ENCODE measurements around the gene B3GNT3. TPM values are rescaled to one million over a fixed set of nuclear protein-coding genes. Genes with fewer than 3 reads are reported as not detected.
A peak's percentile ranks its signal among the peaks of the same experiment; 100 is the strongest.

The B3GNT3 gene
- polyA plus RNA-seq, 1 experiment: not detected

DNA sequence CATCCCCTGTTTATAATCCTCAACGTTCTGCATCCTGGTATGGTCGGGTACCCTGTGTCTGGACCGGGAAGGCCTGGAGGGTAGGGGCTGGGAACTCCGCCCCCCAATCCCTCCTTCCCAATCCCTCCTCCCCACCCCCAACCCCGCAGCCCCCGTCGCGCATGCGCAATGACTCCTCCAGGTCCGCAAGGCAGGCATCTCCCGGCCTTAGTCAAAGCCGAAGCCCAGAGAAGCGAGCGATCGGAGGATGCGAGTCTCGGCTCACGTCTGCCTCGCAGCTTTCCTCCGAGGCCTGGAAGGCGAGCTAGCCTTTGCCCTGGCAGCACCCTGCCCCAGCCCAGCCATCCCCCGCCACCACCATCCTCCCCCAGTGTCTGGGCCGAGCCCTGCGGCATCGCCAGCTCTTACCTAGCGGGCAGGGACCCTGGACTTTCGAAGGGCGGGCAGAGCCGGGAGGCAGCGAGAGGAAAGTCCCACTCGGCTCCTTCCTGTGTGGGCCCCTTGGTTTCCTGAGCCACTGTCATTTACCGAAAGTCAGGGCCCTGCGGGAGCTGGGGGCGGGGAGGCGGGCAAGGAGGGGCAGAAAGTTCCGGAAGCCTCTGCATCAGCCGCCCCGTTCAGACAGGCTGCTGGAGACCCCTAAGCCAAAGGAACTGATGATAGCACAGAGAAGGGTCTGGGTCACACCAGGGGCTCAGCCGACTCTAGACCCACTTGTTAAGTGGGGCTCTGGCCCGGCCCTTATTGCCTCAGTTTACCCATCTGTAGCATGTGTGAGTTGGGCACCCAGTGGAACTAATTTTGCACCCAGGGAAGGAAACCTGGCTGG, 52.8 kb downstream of the B3GNT3 start, which contains the start of gene JAK3:
Gene JAK3 (minus strand): TSS at position 445 of the 829 bp plus-strand sequence. CDS start 3,565 bp downstream, outside the sequence.
- TF ChIP-seq, protein P1, sequence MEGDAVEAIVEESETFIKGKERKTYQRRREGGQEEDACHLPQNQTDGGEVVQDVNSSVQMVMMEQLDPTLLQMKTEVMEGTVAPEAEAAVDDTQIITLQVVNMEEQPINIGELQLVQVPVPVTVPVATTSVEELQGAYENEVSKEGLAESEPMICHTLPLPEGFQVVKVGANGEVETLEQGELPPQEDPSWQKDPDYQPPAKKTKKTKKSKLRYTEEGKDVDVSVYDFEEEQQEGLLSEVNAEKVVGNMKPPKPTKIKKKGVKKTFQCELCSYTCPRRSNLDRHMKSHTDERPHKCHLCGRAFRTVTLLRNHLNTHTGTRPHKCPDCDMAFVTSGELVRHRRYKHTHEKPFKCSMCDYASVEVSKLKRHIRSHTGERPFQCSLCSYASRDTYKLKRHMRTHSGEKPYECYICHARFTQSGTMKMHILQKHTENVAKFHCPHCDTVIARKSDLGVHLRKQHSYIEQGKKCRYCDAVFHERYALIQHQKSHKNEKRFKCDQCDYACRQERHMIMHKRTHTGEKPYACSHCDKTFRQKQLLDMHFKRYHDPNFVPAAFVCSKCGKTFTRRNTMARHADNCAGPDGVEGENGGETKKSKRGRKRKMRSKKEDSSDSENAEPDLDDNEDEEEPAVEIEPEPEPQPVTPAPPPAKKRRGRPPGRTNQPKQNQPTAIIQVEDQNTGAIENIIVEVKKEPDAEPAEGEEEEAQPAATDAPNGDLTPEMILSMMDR (IDR thresholded peaks at IDR 0.05; ENCODE audit: low read depth, low read length): no peak
- H3K27me3 ChIP-seq (ENCODE audit: control insufficient read depth, insufficient read depth, low read length): peaks cover 2% of the 10 kb centered on the region
- H3K27ac ChIP-seq (ENCODE audit: low read depth, low read length): peak within 1 kb of the TSS; percentile 21
- DNase-seq (ENCODE audit: low read depth, low spot score): no peak
- H3K9me3 ChIP-seq (ENCODE audit: control insufficient read depth, insufficient read depth, low read length): no peaks in the 10 kb centered on the region; the same call in 1 of the 2 replicates
- CTCF ChIA-PET: interaction anchor here (0.7 to 3.4 kb wide), 2 partner anchors 12 to 17 kb away, joined by 4 to 24 read pairs; partner anchors contain the start of gene RPL18A
- POLR2A ChIA-PET: interaction anchor here (0.5 to 1.1 kb wide), 3 partner anchors 12 to 421 kb away, joined by 3 to 6 read pairs (median 5); partner anchors contain the start of gene RPL18A
- H3K4me3 ChIP-seq (ENCODE audit: low read depth, low read length): peak within 1 kb of the TSS; percentile 45

DNA sequence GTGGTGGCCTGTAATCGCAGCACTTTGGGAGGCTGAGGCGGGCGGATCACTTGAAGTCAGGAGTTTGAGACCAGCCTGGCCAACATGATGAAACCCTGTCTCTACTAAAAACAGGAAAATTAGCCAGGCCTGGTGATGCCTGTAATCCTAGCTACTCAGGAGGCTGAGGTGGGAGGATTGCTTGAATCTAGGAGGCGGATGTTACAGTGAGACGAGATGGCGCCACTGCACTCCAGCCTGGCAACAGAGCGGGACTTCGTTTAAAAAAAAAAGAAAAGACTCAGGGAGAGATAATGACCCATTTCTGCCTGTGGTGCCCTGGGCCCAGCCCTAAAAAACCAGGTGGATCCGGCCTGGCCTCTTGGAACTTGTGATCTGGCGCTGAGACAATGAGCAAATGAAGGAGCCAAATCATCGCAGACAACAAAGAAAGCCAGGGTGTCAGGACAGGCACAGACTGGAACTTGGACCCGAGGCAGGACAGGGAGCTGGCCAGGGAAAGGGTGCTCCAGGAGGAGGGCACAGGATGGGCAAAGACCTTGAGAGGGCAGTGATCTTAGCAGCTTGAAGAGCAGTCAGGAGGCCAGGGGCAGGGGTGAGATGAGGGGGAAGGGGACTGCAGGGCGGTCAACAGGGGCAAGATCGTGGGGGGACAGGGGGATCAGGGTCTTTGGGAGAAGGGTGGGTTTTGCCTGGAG, 53.8 kb downstream of the B3GNT3 start:
- H3K9me3 ChIP-seq (ENCODE audit: control insufficient read depth, insufficient read depth, low read length): no peaks in the 10 kb centered on the region
- no peak overlapping the region for H3K4me3 ChIP-seq (ENCODE audit: low read depth, low read length)
- H3K27ac ChIP-seq (ENCODE audit: low read depth, low read length): no peak overlapping the region
- POLR2A ChIA-PET: interaction anchor here (2.6 kb wide), 1 partner anchor 11 kb away, joined by 15 read pairs; the partner anchor contains the start of gene RPL18A
- CTCF ChIA-PET: interaction anchor here (3.4 kb wide), 1 partner anchor 11 kb away, joined by 24 read pairs; the partner anchor contains the start of gene RPL18A
- TF ChIP-seq, protein P1 (IDR thresholded peaks at IDR 0.05; ENCODE audit: low read depth, low read length): no peak
- no peaks in the 10 kb centered on the region for H3K27me3 ChIP-seq (ENCODE audit: control insufficient read depth, insufficient read depth, low read length)
- DNase-seq (ENCODE audit: low read depth, low spot score): no peak

DNA sequence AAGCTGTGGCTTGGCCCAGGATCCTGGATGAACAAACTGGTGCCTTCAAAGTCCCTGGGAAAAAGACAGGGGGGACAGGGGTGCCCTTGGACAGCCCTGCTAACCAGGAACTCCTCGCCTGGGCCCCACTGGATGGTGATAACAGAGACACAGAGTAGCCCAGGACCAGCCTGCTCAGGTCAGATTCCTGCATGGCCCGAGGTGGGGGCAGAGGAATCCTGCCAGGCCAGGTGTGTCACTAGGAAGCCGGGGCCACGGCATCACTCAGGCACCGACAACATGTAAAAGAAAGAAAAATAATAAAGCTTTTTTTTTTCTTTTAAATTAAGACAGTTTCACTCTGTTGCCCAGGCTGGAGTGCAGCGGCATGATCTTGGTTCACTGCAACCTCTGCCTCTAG, 59.1 kb downstream of the B3GNT3 start:
- CTCF ChIA-PET: interaction anchor here (0.7 to 1.1 kb wide), 4 partner anchors 79 to 596 kb away, joined by 4 to 7 read pairs (median 4); partner anchors contain the start of gene CCDC124
- H3K27ac ChIP-seq (ENCODE audit: low read depth, low read length): no peak overlapping the region
- DNase-seq (ENCODE audit: low read depth, low spot score): no peak
- POLR2A ChIA-PET: no interaction called here
- H3K4me3 ChIP-seq (ENCODE audit: low read depth, low read length): no peak overlapping the region
- no peaks in the 10 kb centered on the region for H3K9me3 ChIP-seq (ENCODE audit: control insufficient read depth, insufficient read depth, low read length)
- TF ChIP-seq, protein P1 (IDR thresholded peaks at IDR 0.05; ENCODE audit: low read depth, low read length): no peak
- no peaks in the 10 kb centered on the region for H3K27me3 ChIP-seq (ENCODE audit: control insufficient read depth, insufficient read depth, low read length)

DNA sequence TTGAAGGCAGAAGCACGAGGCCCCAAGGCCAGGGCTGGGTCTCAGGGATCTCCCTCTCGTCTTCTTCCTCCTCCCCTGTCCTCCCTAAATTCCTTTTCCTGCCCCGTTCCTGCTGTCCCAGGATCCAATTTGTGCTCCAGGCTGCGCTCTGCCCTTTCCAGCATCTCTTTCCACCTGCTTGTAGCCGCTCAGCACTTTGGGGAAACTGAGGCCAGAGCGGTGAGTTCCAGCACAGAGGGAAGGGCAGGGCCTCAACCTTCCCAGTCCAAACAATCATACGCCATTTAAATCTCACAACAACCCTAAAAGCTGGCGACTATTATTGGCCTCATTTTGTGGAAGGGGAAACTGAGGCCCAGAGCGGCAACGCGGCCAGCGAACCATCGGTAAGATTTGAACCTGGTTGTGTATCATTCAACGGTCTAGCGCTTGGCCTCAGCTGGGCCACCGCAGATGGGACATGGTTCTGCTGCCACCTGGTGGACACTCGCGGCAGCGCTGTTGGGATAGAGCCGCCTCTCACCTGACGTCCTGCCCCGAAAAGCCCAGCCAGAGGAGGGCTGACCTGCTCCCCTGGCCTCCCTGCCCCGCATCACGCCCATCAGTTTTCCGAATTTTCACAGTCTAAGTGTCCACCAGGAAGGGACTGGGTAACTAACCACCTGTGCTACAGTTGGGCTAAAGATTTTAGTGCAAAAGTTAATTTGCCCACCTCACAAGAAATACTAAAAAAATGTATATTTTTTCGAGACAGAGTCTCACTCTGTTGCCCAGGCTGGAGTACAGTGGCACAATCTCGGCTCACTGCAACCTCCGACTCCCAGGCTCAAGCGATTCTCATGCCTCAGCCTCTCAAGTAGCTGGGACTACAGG, 60.6 kb downstream of the B3GNT3 start:
- POLR2A ChIA-PET: interaction anchor here (1.0 kb wide), 1 partner anchor 436 kb away, joined by 4 read pairs; no protein-coding TSS in a partner anchor
- CTCF ChIA-PET: interaction anchor here (0.5 to 1.4 kb wide), 9 partner anchors 9 to 547 kb away, joined by 3 to 6 read pairs (median 3); no protein-coding TSS in a partner anchor
- no peak for DNase-seq (ENCODE audit: low read depth, low spot score)

More for the DNA sequence above, 60.6 kb downstream of the B3GNT3 start:
- no peak overlapping the region for H3K27ac ChIP-seq (ENCODE audit: low read depth, low read length)
- TF ChIP-seq, protein P1 (IDR thresholded peaks at IDR 0.05; ENCODE audit: low read depth, low read length): peak; percentile 97
- H3K4me3 ChIP-seq (ENCODE audit: low read depth, low read length): no peak overlapping the region
- no peaks in the 10 kb centered on the region for H3K27me3 ChIP-seq (ENCODE audit: control insufficient read depth, insufficient read depth, low read length)
- H3K9me3 ChIP-seq (ENCODE audit: control insufficient read depth, insufficient read depth, low read length): no peaks in the 10 kb centered on the region; the same call in 1 of the 2 replicates

All from AG04450 (cell line).